ENCODE results near the gene LCN1. TPM values are rescaled to one million over a fixed set of nuclear protein-coding genes. Genes with fewer than 3 reads are reported as not detected.

LCN1 gene
- total and polyA plus RNA-seq, 2 of the 4 experiments (the other 2 are of a cell fraction), result not detected

DNA sequence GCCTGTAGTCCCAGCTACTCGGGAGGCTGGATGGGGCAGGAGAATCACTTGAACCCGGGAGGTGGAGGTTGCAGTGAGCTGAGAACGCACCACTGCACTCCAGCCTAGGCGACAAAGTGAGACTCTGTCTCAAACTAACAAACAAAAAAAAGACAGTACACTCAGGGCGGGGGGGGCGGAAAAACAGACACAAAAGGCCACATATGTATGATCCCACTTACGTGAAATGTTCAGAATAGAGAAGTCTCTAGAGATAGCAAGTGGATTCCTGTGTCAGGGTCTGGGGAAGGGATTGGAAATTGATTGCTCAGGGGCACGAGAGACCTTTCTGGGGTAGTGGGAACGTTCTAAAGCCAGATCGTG is 9.0 kb upstream of the LCN1 start:
- Histone ChIP-seq H3K79me1 (ENCODE audit: low read depth in 1 of 2, low read length in 2 of 2) (no peaks in the 10 kb centered on the region), H2AK5ac (ENCODE audit: low read depth, low read length) (no peak overlapping the region)

More for the DNA sequence above, 9.0 kb upstream of the LCN1 start:
- H4K8ac ChIP-seq (ENCODE audit: low read depth in 2 of 2, low read length in 2 of 2), result no peak overlapping the region
- no peak overlapping the region for H2BK5ac ChIP-seq (ENCODE audit: low read depth, low read length, poor library complexity, severe bottlenecking)
- H3K23ac ChIP-seq (ENCODE audit: low read depth, low read length), result no peak overlapping the region
- no peaks in the 10 kb centered on the region for H4K20me1 ChIP-seq (ENCODE audit: insufficient read depth, low read length)
- no peaks in the 10 kb centered on the region for H3K4me1 ChIP-seq (ENCODE audit: control insufficient read depth, insufficient read depth, low read length)
- no peak for ATAC-seq (ENCODE audit: low read depth)
- no peak overlapping the region for H3K4ac ChIP-seq (ENCODE audit: low read depth, low read length)
- no peaks in the 10 kb centered on the region for H3K36me3 ChIP-seq (ENCODE audit: control insufficient read depth, insufficient read depth, low read length)
- H3K27me3 ChIP-seq (ENCODE audit: control insufficient read depth, insufficient read depth, low read length), result peaks cover 2% of the 10 kb centered on the region; the same call in 1 of the 2 replicates
- H3K9me1 ChIP-seq (ENCODE audit: insufficient read depth, low read length), result no peaks in the 10 kb centered on the region
- H3K56ac ChIP-seq (ENCODE audit: extremely low read depth, insufficient read depth, low read length), result no peak overlapping the region
- ChIA-PET CTCF (no interaction called here), POLR2A (ENCODE audit: unreplicated experiment) (no interaction called here)
- H3K4me3 ChIP-seq (ENCODE audit: insufficient read depth, low read depth, low read length), result no peak overlapping the region
- no peak overlapping the region for H2BK15ac ChIP-seq (ENCODE audit: low read depth, low read length)
- H3K9ac ChIP-seq (ENCODE audit: low read depth, low read length), result no peak overlapping the region
- BruUV-seq (replicated peaks), result no TSS peak
- H2AK9ac ChIP-seq (replicated peaks; ENCODE audit: low read depth, low read length, poor library complexity), result no peak overlapping the region
- no peak overlapping the region for H4K91ac ChIP-seq (ENCODE audit: insufficient read depth, low read depth, low read length)
- in situ Hi-C loops (cut with MboI; ENCODE audit: low sequenced_read_pairs) (no loop called here), intact Hi-C loops (cut with micrococcal nuclease) (no loop called here), dilution Hi-C loops (cut with HindIII; ENCODE audit: low sequenced_read_pairs, unreplicated experiment) (no loop called here)
- H3K18ac ChIP-seq (ENCODE audit: low read depth, low read length), result no peak overlapping the region
- 34% methylated on average over 4 of the region's 10 CpGs; no CpG with 5 or more reads in 1 of the 2 experiments for WGBS, 2 experiments (ENCODE audit: extremely low coverage in 2 of 2, insufficient read length in 1 of 2)
- no peak overlapping the region for H3K4me2 ChIP-seq (ENCODE audit: low read depth, low read length)
- no peak overlapping the region for H3K14ac ChIP-seq (replicated peaks; ENCODE audit: low read depth, low read length)
- DNase-seq, result no peak
- TF ChIP-seq SMC3 (IDR thresholded peaks at IDR 0.05; ENCODE audit: low read depth, low read length), result no peak
- TF ChIP-seq POLR2A (IDR thresholded peaks at IDR 0.05; ENCODE audit: low read depth, low read length), result no peak
- no peak for TF ChIP-seq RAD21 (IDR thresholded peaks at IDR 0.05; ENCODE audit: low read length)
- H4K5ac ChIP-seq (ENCODE audit: low read depth, low read length), result no peak overlapping the region
- H2AFZ ChIP-seq (replicated peaks; ENCODE audit: low read length, poor library complexity), result peak overlapping the region; percentile 11
- no peak overlapping the region for H2BK20ac ChIP-seq (ENCODE audit: low read depth, low read length)
- no peak overlapping the region for H3K27ac ChIP-seq (ENCODE audit: insufficient read depth, low read length)
- no peaks in the 10 kb centered on the region for H3K9me3 ChIP-seq (ENCODE audit: control insufficient read depth, insufficient read depth, low read length)
- no peak overlapping the region for H2BK120ac ChIP-seq (ENCODE audit: low read depth, low read length)

Data from IMR-90 (cell line).